HG03108 (cell line): Measurements from ENCODE around the gene MDP1.
"Not testable (repeated sequence)": the region's sequence is repeated elsewhere in the genome, so short reads cannot be mapped to it uniquely, and the experiment has no call there.

Experiments
- ATAC-seq: cut with Tn5 transposase; IDR thresholded peaks from one replicate; pipeline ENCODE4 v1.9.1; 2021; ENCODE audit warnings: moderate library complexity; ENCODE audit not compliant: unreplicated experiment

The MDP1 gene

GRCh38 chr14:24202538-24202937, 13.3 kb downstream of the MDP1 start:
- not testable (repeated sequence) for ATAC-seq

- no peak for ATAC-seq
Measured at GRCh38 chr14:24198814-24199524, 16.9 kb downstream of the MDP1 start.

GRCh38 chr14:24197056-24197450, 18.8 kb downstream of the MDP1 start:
- no peak for ATAC-seq

- peak; percentile 27 for ATAC-seq
Measured at GRCh38 chr14:24196071-24197055, 19.5 kb downstream of the MDP1 start.

- ATAC-seq, result peak; percentile 80
Measured at GRCh38 chr14:24195186-24196070, 20.4 kb downstream of the MDP1 start, which contains the start of gene TM9SF1. Gene TM9SF1, minus strand, starts transcription at chr14:24195441. Its CDS starts 422 bp downstream, at chr14:24195019.

GRCh38 chr14:24194873-24195185, 21.0 kb downstream of the MDP1 start:
- no peak for ATAC-seq

- ATAC-seq, result no peak
Measured at GRCh38 chr14:24194186-24194872, 21.5 kb downstream of the MDP1 start.

GRCh38 chr14:24192933-24193332, 22.9 kb downstream of the MDP1 start:
- no peak for ATAC-seq

- no peak for ATAC-seq
Measured at GRCh38 chr14:24190416-24190815, 25.4 kb downstream of the MDP1 start.

GRCh38 chr14:24189460-24189859, 26.4 kb downstream of the MDP1 start:
- ATAC-seq, result no peak

- ATAC-seq, result no peak
Measured at GRCh38 chr14:24189059-24189375, 26.8 kb downstream of the MDP1 start.

- peak; percentile 84 for ATAC-seq
Measured at GRCh38 chr14:24188251-24189058, 27.4 kb downstream of the MDP1 start, which contains the start of gene IPO4. Gene IPO4, minus strand, starts transcription at chr14:24188816. Its CDS starts 29 bp downstream, at chr14:24188787.

GRCh38 chr14:24187539-24187915, 28.3 kb downstream of the MDP1 start:
- ATAC-seq, result no peak

- ATAC-seq, result no peak
Measured at GRCh38 chr14:24186831-24187538, 28.9 kb downstream of the MDP1 start.

- no peak for ATAC-seq
Measured at GRCh38 chr14:24185741-24186140, 30.1 kb downstream of the MDP1 start.

- no peak for ATAC-seq
Measured at GRCh38 chr14:24185026-24185425, 30.8 kb downstream of the MDP1 start.

- ATAC-seq, result no peak
Measured at GRCh38 chr14:24184104-24184970, 31.5 kb downstream of the MDP1 start.

- ATAC-seq, result no peak
Measured at GRCh38 chr14:24183014-24183481, 32.8 kb downstream of the MDP1 start.
